GM18526 (cell line): ENCODE results near the gene VAMP5.

Experiments
- POLR2A ChIP-seq: IDR thresholded peaks from 3 replicates; pipeline ENCODE4 v1.6.1; 2011; ENCODE audit not compliant: insufficient read length; ENCODE audit errors: extremely low read depth

VAMP5 gene

GRCh38 chr2:85584354-85584856, at the start of gene VAMP5:
Gene VAMP5, plus strand, starts transcription at chr2:85584431. Its CDS starts 60 bp downstream, at chr2:85584491.
- TF ChIP-seq POLR2A: no peak

- no peak for TF ChIP-seq POLR2A
These were observed 49.4 kb upstream of the VAMP5 start for GRCh38 chr2:85534881-85535280.

- no peak for TF ChIP-seq POLR2A
These were observed 47.8 kb upstream of the VAMP5 start for GRCh38 chr2:85536479-85536878.

GRCh38 chr2:85537600-85538506, 46.4 kb upstream of the VAMP5 start:
- TF ChIP-seq POLR2A: no peak

DNA sequence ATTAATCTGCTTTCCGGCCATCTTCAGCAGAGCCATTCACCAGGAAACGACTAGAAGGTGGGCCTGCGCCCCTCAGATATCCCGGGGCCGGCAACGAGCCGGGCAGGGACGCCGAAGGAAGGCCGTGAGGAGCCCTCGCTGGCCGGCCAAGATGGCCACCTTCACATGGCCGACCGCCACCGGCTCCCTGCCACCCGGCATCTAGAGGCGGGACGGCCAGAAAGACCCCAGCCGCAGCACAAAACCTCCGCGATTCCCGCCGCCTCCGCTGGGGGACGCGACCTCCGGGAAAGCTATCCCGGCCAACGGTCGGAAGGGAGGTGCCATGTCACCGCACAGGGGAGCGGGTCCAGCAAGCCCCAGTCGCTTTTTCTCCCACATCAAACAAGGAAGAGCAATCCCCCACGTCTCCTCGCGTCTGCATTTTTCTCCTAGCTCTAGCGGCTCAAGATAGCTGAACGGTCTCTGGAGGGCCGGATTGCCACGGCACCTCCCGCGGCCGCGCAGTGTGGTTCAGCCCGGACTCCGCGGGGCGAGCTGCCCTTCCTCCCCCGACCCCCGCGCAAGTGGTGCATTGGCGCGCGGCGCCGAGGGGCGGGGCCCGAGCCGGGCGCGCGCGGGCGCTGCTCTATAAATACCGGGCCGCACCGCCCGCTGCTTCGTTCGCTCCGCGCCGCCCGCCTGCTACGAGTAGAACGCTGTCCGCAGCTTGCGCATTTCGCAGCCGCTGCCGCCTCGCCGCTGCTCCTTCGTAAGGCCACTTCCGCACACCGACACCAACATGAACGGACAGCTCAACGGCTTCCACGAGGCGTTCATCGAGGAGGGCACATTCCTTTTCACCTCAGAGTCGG, 45.5 kb upstream of the VAMP5 start, which contains the start of gene MAT2A:
Gene MAT2A, plus strand, starts transcription at position 662 of the 854 bp plus-strand sequence. Its CDS starts 120 bp downstream, at position 782.
- TF ChIP-seq POLR2A: peak; percentile 100

DNA sequence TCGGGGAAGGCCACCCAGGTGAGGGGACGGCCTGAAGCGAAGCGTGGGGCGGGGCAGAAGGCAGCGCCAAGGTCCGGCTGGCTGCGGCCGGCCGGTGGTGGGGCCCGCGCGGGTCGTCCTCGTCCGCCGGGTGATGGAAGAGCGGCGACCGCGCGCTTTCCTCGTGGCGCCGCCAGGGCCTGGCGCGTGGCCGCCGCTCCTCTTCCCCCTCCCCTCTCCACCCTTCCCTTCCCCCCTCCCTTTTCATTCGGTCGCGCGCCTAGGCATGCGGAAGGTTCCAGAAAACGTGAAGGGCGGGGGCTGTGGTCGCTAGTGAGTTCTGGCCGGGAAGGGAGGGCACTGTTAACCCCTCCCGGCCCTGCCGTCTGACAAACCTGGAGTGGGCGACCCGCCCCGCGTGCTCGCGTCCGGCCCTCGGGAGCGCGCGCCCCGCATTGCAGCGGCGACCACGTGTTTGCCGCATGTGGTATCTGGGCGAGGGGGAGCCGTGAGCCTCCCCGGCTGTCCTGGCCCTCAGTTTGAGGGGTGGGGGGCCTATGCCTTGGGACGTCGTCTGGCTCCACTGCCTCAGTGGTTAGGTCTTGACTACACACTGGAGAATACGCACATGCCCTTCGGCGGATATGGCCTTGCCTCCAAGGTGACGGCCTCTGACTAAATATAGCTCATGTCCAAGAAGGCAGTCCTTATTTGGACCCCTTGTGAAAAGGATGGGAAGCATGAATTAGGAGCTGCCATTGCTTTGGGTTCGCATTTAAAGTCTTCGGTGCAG, 44.7 kb upstream of the VAMP5 start:
- TF ChIP-seq POLR2A: no peak

- TF ChIP-seq POLR2A: peak; percentile 6
These were observed 44.0 kb upstream of the VAMP5 start for GRCh38 chr2:85540133-85540648.

DNA sequence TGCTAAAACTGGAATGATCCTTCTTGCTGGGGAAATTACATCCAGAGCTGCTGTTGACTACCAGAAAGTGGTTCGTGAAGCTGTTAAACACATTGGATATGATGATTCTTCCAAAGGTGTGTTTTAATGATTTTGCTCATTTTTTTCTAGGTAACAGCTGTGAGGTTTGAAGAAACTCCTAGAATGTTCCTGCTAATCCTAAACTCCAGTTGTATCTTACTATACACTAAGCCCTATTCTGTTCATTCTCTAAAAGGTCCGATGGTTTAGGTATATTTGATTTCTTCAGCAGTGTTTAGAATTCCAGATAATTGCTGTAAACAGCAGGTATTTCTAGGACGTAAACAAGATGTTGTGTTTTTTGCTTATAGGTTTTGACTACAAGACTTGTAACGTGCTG, 43.0 kb upstream of the VAMP5 start:
- TF ChIP-seq POLR2A: no peak

DNA sequence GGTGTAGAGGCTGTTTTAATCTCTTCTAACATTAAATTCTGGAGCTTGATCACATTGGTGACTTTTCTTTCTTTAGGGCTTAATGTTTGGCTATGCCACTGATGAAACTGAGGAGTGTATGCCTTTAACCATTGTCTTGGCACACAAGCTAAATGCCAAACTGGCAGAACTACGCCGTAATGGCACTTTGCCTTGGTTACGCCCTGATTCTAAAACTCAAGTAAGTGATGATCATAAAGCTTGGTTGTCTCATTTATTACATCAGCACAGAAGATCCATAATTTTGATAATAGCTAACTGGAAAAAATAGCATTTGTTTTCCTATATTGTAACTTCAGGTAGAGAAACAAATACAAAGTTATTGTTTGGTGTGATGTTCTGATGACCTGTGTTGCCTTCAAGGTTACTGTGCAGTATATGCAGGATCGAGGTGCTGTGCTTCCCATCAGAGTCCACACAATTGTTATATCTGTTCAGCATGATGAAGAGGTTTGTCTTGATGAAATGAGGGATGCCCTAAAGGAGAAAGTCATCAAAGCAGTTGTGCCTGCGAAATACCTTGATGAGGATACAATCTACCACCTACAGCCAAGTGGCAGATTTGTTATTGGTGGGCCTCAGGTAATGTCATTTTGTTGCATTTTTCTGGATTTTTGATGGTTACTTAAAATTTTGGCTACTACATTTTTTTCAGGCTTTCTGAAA, 42.3 kb upstream of the VAMP5 start:
- no peak for TF ChIP-seq POLR2A

GRCh38 chr2:85542777-85543176, 41.5 kb upstream of the VAMP5 start:
- no peak for TF ChIP-seq POLR2A

DNA sequence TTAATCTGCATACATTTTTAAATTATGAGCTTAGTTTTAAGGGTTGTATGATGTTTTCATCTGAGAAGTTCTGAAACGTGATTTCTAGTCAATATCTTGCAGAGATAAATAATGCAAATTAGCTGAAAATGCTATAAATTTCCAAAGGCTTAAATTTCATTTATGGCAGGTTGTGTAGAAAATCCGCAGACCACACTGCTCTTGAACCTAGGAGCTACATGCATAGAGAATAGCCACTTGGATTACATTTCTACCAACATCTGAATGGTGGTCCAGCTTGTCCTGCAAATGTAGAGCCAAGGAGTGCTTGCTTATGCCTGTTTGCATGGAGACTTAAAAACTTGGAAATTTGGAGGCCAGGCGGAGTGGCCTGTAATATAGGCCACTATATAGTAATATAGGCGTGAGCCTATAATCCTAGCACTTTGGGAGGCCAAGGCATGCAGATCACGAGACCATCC, 38.4 kb upstream of the VAMP5 start:
- no peak for TF ChIP-seq POLR2A

GRCh38 chr2:85547089-85547858, 37.0 kb upstream of the VAMP5 start:
- peak; percentile 14 for TF ChIP-seq POLR2A
